ENCODE measurements around the gene CENPW.

DNA sequence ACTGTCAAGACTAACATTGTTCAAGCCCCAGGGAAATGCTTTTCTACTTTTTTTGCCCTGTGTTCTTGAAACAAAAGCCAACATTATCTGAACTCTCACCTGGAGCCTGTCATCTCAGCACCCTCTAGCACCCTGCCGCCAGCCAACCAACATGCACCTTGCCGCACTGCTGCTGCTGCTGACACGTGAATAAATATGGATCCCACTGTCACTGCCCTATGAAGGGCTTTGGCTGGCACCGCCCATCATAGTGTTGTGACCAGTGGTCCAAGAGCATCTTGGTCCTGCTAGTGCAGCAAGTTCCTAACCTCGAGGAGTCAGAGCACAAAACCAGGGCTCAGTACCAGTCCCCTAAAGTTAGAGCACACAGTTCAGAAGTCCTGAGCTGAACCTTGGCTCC is 41.6 kb downstream of the CENPW start:
- TF ChIP-seq, protein P1, sequence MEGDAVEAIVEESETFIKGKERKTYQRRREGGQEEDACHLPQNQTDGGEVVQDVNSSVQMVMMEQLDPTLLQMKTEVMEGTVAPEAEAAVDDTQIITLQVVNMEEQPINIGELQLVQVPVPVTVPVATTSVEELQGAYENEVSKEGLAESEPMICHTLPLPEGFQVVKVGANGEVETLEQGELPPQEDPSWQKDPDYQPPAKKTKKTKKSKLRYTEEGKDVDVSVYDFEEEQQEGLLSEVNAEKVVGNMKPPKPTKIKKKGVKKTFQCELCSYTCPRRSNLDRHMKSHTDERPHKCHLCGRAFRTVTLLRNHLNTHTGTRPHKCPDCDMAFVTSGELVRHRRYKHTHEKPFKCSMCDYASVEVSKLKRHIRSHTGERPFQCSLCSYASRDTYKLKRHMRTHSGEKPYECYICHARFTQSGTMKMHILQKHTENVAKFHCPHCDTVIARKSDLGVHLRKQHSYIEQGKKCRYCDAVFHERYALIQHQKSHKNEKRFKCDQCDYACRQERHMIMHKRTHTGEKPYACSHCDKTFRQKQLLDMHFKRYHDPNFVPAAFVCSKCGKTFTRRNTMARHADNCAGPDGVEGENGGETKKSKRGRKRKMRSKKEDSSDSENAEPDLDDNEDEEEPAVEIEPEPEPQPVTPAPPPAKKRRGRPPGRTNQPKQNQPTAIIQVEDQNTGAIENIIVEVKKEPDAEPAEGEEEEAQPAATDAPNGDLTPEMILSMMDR (IDR thresholded peaks at IDR 0.05), result no peak
- TF ChIP-seq POLR2A (IDR thresholded peaks at IDR 0.05), result no peak
